HG02885 (cell line): Measurements from ENCODE around the gene PDCD1.
A peak's percentile ranks its signal among the peaks of the same experiment; 100 is the strongest.
"Not testable (repeated sequence)": the region's sequence is repeated elsewhere in the genome, so short reads cannot be mapped to it uniquely, and the experiment has no call there.

Source experiments
- ATAC-seq: cut with Tn5 transposase; IDR thresholded peaks from one replicate; pipeline ENCODE4 v1.9.1; 2021; ENCODE audit warnings: mild to moderate bottlenecking; ENCODE audit not compliant: unreplicated experiment, poor library complexity

PDCD1 gene

DNA sequence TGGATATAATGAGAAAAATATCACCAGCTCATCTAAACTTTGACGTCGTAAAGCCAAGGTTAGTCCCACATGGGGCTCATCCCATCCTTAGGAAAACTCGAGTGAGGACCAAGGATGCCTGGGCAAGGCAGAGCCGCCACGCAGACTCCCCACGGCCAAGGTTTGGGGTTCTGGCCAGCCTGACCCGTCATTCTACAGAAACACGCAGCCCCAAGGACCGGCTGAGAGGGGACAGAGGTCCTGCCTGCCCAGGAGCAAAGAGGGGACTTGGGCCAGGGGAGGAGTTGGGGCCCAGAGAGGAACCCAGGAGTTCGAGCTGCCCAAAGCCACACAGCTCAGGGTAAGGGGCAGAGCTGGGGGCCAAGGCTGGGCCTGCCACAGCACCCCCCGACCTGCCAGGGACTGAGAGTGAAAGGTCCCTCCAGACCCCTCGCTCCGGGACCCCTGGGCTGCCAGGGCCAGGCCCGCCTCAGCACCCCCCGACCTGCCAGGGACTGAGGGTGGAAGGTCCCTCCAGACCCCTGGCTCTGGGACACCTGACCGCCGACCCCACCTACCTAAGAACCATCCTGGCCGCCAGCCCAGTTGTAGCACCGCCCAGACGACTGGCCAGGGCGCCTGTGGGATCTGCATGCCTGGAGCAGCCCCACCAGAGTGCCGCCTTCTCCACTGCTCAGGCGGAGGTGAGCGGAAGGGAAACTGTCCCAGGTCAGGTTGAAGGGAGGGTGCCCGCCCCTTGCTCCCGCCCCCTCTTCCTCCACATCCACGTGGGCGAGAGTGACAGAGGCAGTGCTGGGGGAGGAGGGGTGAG lies at the start of gene PDCD1:
TSS of gene PDCD1 (minus strand) at position 689 of the 811 bp plus-strand sequence. CDS start at position 633, 56 bp downstream.
- peak; percentile 40 for ATAC-seq

DNA sequence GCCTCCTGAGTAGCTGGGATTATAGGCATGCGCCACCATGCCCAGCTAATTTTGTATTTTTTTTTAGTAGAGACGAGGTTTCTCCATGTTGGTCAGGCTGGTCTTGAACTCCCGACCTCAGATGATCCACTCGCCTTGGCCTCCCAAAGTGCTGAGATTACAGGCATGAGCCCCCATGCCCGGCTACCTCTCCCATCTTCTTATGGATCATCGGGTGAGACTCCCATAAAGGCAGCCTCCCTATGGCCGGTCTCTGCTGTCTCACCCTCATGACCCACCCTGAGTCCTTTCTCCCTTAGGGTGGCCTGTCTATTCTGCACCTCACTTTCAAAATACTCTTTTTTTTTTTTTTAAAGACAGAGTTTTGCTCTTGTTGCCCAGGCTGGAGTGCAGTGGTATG lies 49.1 kb upstream of the PDCD1 start:
- ATAC-seq: not testable (repeated sequence)

DNA sequence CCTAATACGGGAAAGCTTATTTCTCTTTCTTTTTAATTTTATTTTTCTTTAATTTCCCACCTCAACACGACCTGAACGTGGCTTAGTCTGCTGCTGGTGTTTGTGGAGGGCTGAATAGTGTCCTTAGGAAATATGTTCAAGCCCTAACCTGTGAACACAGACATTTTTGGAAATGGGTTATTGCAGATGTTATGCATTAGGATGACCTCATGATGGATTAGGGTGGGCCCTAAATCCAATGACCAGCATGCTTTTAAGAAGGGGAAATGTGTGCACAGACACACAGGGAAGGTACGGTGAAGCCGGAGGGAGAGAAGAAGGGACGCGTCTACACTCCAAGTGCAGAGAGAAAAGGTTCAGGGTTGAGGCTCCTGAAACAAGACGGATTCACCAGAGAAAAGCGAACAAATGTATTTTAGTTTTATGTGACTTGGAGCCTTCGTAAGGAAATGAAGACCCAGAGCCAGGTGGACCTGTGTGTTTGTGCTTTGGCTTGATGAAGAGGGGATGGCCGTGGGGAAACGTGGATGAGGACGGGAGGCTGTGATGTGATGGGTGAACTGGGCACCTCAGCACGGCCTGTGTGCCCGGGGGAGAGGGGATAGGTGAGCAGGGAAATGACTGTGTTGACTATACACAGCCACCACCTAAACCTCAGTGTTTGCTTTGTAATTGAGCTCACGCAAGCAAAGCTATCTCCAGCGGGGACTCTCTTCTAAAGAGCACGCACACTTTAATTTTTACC lies 48.3 kb upstream of the PDCD1 start:
- ATAC-seq: no peak

DNA sequence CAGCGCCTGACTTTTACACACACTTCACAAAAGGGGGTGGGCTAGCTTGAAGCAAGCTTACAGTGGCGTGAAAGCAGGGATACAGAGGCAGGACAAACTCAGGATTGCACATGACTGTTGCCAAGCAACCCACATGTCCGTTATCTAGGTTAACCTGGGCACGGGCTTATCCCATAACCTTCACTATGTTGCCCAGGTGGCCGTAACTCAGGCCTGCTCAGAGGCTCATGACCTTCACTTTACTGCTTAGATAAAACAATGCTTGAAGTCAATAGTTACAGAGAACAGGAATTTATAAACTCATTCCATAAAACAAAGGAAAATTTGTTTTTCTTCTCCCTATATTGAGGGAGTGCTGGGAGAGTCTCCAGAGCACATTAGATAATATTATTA lies 47.7 kb upstream of the PDCD1 start:
- ATAC-seq: not testable (repeated sequence)

DNA sequence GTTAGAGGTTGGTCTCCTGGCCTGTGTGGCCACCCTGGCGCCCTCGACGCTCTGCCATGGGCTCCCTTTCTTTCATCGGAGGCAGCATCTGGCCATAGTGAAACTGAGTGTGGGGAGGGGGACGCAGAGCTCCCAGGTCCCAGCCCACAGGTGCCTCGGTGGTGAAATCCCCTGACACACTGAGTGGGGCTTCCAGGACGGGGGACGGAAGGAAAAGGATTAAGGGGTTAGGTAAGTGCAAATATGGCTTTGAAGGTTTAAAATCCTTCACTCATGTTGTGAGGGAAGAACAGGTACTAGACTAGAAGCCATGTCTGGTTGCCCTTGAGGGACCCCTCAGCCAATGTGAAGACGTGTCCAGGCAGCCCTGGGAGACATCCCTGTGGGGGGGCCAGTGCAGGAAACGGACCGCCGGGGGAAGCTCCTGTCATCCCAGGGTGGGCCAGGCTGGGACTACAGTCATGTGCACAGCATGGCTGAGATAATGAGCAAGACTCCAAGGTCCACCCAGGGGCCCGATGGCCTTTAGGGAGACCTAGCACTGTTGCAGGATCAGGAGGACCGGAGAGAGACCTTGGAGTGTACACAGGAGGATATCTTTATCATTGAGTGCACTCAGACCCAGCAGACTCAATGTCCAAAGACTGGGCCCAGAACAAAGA lies 47.2 kb upstream of the PDCD1 start:
- ATAC-seq: no peak

DNA sequence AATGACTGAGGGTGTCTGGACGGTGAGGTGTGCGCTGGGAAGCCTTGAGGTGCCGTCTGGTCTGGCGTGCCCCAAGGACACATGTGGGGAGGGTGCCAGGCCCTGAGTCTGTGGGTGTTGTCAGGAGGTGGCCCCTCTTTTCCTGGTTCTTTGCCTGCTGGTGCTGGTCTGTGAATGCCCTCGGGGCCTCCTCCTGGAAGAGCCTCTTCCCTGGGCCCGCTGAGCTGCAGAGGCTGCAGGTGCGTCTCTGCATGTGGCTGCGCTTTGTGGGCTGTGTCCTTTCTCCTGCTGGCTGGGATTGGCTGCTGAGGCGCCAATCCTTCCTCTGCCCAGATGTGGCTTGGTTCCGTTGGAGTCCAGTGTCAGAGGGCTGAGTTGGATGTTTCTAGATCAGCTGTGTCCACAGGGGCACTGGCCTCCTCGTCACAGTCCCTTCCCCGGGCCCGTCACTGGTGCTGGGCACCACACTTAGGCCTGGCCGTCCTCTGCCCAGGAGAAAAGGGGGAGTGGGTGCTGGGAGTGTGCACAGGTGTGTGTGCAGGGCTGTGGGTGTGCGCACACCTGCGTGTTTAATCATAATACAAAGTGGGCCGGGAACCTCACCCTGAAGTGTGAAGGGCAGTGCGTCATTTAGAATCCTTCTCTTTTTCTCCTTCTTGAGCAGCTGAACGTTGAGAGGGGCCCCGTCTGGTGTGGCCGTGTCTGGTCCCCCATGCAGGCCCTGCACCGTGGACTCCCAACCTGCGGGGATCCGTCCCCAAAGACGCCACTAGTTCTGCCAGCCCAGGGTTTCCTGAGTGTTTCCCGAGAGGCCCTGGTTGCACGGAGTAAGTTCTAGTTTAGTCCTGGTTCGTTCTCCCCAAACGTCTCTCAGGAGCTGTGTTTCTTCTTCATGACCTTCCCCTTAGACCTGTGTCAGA lies 46.4 kb upstream of the PDCD1 start:
- ATAC-seq: no peak

DNA sequence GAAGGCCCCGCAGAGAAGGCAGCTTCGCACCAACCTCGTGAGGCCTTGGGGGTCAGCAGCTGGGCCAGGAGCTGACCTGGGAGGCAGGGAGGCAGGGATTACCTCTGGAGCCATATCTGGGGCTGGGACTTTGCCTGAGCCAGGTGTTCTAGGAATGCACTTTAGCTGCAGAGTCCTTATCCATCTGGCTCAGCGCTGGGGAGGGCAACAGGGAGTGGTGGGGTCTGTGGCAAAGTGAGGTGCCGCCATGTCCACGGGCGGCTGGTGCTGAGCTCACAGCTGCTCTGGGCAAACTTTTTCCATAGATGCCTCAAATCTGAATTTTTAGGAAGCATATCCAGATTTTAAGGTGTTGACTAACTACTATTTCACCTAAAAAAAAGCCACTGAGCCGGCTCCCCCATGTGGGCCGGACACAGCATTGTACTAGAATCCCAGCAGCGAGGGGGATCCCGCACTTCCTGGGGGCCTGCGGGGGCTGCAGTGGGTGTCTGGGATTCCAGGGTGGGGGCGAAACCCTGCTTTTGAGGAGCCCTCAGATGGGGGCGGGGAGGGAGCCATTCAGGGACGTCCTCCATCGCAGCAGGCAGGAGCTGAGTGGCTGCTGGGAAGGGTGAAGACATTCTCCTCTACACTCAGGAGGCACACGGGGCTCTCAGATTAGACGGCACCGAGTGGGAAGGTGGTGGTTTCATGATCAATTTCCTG lies 45.5 kb upstream of the PDCD1 start:
- no peak for ATAC-seq

DNA sequence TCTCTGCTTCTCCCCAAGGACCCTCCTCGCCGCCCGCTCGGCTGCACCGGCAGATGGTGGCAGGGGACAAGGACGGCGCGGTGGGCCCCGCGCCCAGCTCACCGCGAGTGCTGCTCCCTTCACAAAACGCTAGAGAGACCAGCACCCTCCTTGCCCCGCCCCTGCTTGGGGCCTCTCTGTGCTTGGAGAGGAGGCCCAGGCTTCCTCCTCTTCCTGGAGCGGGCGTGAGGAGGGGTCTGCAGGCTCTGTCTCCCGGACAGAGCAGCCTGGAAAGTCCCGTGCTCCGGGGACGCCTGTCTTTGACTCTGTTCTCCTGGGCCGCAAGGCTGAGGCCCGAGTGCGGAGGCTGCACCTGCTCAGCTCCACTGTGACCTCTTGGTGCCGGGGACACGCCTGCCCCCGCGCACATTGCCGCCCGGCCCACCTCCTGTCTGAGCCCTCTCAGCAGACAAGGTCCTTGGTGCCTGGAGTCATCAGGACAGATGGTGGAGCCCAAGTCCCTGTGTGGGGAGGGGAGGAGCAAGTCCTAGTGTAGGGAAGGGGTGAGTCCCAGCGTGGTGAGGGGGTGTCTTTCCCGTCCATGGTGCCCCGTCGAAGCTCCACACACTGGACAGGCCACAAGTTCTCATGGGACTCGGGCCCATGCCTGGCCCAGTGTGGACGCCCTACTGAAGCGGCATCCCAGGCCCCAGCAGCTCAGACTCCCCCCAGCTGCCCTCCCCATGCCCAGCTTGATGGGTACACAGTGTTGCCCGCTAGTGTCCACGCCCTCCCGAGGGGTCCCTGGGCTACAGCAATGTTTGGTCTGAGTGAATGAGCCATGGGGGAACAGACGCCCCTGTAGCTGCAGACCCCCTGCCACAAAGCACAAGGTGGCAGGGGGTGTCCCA lies 44.7 kb upstream of the PDCD1 start:
- ATAC-seq: no peak

DNA sequence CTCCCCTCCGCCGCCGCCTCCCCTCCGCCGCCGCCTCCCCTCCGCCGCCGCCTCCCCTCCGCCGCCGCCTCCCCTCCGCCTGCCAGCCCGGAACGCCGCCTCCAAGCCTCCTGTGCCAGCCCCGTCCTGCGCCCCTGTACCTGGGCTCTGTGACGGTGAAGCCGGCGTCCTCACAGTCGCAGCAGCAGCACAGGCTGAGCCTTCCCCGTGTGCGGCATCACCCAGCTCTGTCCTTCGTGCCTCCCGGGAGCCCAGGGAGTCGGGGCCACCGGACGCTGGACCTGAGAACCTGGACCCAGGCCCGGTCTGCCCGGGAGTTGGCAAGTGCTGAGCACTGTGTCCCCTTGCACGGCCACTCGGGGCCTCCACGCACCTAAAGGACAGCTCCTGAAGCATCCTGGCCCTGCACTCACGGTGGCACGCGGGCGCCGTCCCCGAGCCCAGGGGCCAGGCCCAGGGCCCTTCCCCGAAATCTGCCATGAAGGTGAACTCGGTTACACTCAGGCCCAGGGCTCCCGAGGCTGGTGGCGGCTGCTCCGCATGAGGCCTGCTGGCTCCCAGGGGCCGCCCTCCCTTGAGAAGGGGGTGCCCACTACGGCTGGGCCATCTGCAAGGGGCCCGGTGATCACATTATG lies 43.8 kb upstream of the PDCD1 start:
- ATAC-seq: no peak

DNA sequence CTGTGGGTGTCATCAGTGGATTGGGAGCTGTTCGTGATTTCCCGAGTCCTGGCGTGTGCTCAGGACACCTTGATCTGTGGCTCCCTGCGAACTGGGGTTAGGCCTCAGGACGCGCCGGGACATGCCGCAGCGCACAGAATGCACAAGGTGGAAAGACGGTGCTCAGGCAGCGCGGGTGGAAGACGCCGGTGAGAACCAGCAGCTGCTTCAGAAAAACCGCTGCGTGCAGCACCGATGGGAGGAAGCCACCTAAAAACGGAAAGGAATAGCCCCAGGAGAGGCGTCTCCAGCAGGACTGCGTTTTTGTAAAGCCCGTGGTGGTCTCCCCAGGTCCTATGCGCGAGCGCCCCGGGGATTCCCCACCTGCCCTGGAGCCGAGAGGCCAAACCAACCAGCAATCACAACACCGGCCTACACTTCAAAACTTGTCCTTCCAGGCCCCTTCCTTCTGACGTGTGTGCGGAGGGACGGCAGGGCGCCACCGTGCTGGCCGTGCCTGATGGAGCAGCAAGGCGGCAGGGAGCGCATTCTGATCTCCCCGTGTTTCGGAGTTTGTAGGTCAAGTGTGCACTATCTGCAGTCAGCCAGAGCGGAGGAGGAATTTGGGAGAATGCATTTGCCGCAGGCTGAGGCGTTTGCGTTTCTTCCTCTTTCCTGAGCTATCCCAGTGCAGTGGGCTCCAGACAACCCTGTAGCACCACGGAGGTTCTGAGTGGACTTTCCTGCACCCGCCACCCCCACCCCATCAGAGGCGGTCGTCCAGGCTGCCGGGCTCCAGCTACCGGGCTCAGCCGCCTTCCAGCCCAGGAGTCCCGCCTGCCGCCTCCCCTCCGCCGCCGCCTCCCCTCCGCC lies 43.0 kb upstream of the PDCD1 start:
- ATAC-seq: no peak

DNA sequence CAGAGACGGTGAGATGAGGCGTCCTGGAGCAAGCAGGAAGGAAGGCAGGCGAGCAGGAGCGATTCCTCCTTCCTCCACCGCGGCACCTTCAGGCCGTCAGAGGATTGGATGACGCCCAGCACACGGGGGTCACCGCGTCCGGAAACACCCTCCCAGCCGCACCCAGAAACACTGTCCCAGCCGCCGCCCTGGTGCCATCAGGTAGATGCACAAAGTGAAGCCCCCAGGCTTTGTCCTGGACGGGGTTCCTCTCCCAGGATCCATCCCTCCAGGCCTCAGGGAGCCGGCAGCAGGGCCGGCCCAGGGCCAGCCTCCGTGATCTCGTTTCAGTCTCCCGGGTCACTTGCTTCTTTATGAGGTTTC lies 42.3 kb upstream of the PDCD1 start:
- ATAC-seq: no peak

DNA sequence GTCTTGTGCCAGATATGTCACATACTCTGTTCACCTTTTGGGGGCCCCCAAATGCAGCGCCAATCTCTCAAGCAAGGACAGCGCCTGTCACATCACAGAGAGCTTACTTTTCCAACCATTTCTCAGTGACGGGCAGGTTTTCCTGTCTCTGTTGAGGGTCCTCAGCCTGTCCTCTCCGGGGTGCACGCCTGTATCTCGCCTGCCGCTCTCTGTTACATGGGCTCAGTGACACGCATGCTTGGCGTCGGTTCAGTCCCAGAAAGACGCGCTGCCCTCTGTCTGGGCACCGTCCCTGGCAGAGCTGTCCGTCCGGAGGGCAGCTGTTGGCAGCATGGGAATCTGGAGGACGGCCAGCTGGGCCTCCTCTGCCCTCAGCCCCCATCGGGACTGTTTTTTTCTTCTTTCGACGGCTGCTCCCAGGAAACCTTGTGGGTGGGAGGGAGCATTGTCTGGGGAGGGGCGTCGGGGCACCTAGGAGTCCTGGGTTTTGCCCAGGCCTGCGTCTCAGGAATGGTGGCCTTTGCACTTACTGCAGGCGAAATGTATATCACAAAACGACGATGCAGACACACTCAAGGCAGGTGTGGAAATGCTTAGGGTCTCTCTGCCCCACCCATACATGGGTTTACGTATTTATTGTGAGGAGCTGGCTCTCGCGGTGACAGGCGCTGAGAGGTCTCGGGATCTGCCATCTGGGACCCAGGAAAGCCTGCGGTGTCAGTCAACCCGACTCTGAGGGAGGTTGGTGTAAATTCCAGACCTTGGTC lies 41.7 kb upstream of the PDCD1 start:
- ATAC-seq: no peak

DNA sequence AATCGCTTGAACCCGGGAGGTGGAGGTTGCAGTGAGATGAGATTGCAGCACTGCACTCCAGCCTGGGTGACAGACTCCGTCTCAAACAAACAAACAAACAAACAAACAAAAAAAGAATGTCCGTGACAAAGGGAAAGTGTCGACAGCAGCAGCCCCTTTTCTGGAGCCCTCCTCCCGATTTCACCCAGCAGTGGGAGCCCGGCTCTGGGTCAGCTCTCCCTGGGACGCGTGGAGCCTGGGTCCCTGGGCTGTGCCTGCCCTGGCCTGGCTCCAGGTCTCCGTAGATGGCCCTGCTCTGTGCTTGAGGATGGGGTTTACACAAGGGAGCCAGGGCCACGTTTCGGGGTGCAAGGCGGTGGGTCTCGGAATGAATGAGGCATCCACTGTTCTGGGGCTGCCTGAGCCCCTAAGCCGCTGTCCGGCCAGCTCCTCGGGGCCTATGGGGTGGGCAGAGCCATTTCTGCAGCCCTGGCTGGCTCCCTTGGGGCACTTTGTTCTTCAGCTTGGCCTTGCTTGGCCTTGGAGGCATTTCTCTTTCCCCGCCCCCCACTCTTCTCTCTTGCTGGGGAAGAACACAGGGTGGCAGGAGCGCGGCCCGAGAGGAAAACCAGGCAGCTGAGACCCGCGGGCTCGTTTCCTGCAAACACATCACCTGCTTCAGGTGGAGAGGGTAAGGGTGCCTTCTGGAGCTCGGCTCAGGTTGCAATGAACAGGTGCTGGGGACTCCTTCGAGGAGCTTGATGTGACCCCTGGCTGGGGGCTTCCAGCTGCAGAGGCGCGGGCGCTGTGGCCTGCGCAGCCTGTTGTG lies 40.0 kb upstream of the PDCD1 start:
- ATAC-seq: no peak

DNA sequence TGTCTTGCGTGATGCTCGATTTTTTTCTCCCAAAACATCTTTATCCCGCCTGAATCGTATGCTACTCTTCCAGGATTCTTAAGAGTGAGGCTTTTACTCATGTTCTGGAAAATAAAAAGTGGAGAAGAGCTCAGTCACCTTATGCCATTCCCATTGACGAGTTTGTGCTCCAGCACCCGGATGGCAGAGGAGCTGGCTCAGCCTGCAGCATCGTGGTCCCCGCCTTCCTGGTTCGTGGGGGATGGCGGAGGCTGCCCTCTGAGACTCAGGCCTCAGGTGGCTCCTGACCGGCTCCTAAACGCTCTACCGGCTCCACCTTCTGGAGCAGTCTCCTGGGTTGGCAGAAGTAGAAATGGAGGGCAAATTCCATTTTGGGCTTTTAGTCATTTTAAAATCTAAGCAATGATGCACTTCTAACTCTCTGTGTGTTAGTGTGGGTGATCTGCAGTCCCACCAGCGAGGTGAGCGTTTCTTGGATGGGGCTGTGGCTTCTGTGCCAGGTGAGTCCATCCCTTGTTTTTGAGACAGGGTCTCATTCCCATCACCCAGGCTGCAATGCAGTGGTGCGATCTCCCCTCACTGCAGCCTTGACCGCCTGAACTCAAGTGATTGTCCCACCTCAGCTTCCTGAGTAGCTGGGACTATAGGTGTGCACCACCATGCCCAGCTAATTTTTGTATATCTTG lies 38.7 kb upstream of the PDCD1 start:
- no peak for ATAC-seq

DNA sequence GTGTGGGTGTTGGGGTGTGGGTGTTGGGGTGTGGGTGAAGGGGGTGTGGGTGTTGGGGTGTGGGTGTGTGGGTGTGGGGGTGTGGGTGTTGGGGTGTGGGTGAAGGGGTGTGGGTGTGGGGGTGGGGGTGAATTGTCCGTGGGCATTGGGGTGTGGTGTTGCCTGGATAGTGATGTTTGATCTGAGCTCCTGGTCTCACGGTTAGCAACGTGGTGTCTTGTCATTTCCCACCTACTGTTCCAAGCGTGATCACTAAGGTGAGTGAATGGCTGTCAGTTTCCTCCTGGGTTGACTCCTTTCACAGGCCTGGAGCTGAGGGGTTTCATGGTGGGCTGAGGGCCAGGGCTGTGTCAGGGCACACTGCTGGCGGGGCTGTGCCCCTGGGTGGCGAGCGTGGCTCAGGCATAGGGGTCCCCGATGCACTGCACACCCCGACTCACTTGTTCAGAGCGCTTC lies 38.1 kb upstream of the PDCD1 start:
- no peak for ATAC-seq
